HG03103 (cell line): ENCODE results near the gene ABCB8.
"Not testable (repeated sequence)": the region's sequence is repeated elsewhere in the genome, so short reads cannot be mapped to it uniquely, and the experiment has no call there.

Experiments used
- ATAC-seq: cut with Tn5 transposase; IDR thresholded peaks from one replicate; pipeline ENCODE4 v1.9.1; 2021; ENCODE audit warnings: low read depth; ENCODE audit not compliant: unreplicated experiment

ABCB8 gene

GRCh38 chr7:150997075-150997511 lies 31.2 kb upstream of the ABCB8 start:
- no peak for ATAC-seq

- ATAC-seq = no peak
These were observed 30.4 kb upstream of the ABCB8 start for GRCh38 chr7:150997817-150998216.

- ATAC-seq = no peak
These were observed 29.9 kb upstream of the ABCB8 start for GRCh38 chr7:150998341-150998740.

- ATAC-seq = no peak
These were observed 29.2 kb upstream of the ABCB8 start for GRCh38 chr7:150999001-150999400.

GRCh38 chr7:150999497-151000230 lies 28.6 kb upstream of the ABCB8 start:
- no peak for ATAC-seq

- no peak for ATAC-seq
These were observed 27.3 kb upstream of the ABCB8 start for GRCh38 chr7:151000897-151001495.

GRCh38 chr7:151001546-151001945 lies 26.7 kb upstream of the ABCB8 start:
- ATAC-seq = no peak

GRCh38 chr7:151003572-151003971 lies 24.7 kb upstream of the ABCB8 start:
- no peak for ATAC-seq

GRCh38 chr7:151005566-151005965 lies 22.7 kb upstream of the ABCB8 start:
- no peak for ATAC-seq

- no peak for ATAC-seq
These were observed 21.5 kb upstream of the ABCB8 start for GRCh38 chr7:151006590-151007300.

- no peak for ATAC-seq
These were observed 20.8 kb upstream of the ABCB8 start for GRCh38 chr7:151007469-151007898.

GRCh38 chr7:151008143-151008510 lies 20.1 kb upstream of the ABCB8 start:
- ATAC-seq = no peak

- peak; percentile 72 for ATAC-seq
These were observed 19.5 kb upstream of the ABCB8 start for GRCh38 chr7:151008511-151009323.

- ATAC-seq = no peak
These were observed 18.8 kb upstream of the ABCB8 start for GRCh38 chr7:151009327-151010036.

- ATAC-seq = no peak
These were observed 18.3 kb upstream of the ABCB8 start for GRCh38 chr7:151010037-151010306.

GRCh38 chr7:151010307-151011096 lies 17.7 kb upstream of the ABCB8 start:
- ATAC-seq = no peak

- ATAC-seq = no peak
These were observed 17.2 kb upstream of the ABCB8 start for GRCh38 chr7:151011097-151011409.

GRCh38 chr7:151011616-151012015 lies 16.6 kb upstream of the ABCB8 start:
- not testable (repeated sequence) for ATAC-seq

GRCh38 chr7:151012031-151012692 lies 16.1 kb upstream of the ABCB8 start:
- no peak for ATAC-seq
